Stimulated activated CD4-positive, alpha-beta T cell treated with anti-CD3 and anti-CD28 coated beads, Interleukin-15, amount 100 ng/mL, for 48 hours (primary cell): ENCODE measurements around the gene VAPB.

ENCODE experiments used
- DNase-seq, 2 donors: peaks; one replicate each; pipeline ENCODE4 v3.0.0-alpha.2; 2020; ENCODE audit warnings: low read depth in 2 of 2

Gene VAPB

DNA sequence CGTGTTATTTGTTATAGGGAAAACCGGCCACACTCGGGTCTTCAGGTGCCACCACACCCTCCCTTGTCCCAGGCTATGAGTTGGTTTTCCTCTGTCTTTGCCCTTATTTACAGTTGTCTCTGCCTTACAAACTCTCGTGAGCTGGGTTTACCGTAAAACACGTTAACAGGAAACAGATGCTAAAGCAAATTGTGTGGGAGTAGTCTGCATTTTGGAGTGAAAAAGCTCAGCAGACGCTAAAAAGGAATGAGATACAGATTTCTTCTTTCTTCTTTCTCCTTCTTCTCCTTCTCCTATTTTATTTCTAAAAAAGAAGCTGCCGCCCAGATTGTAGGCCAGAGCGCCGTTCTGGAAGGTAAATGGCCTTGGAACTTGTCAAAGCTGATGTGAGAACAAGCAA is 74.2 kb downstream of the VAPB start:
- no peak for DNase-seq

DNA sequence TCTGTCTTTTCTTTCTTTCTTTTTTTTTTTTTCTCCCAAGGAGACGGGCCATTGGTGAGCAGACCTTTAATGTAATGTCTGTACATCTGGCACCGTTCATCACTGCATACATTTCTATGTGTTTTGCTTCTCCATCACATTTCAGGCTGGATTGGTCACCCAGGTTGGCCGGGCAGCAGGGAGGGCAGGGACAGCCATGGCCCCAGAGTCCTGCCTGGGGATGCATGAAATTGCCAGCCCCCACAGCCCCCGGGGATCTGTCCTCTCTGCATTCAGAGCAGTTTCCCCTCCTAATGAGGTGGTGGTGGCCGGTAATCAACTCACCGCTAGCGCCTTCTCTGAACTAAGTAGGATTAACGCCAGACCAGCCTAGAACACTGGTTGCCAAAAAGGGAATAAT is 75.8 kb downstream of the VAPB start:
- DNase-seq = no peak

DNA sequence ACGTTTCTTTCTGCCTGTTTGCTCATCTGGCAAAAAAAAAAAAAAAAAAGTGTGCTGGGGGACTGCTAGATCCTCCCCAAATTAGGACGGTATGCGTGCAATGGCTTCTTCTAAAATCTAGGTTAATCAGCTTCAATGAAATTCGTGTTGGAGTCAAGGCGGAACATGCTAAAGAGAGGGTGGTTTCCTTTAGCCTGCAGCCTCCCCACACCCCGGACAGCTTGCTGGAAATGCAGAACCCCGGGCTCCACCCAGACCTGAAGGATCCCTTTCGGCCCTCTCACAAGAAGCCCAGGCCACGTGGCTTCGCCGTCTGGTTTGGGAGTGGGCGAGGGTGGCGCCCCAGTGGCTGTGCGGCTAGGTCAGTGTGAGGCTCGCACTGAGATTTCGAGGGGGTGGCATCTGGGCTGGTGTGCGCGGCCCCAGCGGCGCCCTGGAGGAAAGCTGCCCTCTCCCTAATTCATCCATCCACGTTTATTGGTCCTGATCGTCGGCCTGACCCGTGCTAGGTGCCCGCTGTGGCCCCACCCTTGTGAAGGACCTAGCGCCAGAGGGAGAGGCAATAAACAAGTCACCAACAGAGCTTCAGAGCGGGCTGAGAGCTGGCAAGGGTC is 77.2 kb downstream of the VAPB start:
- no peak for DNase-seq

DNA sequence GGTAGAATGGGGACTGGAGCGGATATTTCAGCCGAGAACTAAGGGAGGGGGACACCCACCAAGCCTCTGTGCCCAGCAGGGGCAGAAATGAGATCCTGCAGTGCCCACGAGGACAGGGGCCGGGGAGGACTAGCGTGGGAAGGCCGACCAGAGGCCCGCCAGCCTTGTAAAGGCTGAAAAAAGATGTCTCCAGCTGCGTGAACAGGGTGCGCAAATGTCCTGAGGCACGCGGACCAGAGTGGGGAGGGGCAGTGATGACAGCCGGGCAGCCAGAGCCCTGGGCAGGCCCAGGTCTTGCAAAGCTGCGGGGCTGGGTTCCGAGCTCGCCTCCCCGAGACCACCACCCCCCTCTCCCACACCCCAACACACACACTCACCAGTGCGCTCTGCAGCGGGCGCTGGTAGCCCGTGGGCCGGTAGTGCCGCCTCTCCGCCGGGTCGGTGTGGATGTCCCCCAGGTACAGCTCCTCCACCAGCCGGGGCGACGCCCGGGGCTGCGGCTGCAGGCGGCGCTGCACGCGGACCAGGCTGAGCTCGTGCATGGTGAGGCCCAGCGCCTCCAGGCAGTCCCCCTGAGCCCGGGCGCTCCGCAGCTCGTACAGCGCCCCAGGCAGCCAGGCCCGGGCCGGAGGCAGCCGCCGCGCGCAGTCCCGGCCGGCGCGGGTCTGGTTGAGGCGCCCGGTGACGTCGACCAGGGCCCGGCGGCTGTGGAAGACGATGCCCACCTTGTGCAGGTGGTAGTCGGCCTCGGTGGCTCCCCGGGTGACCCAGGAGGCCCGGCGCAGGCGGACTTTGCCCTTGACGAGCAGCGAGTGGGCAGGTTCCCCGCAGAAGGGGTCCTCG is 77.9 kb downstream of the VAPB start:
- DNase-seq = no peak

DNA sequence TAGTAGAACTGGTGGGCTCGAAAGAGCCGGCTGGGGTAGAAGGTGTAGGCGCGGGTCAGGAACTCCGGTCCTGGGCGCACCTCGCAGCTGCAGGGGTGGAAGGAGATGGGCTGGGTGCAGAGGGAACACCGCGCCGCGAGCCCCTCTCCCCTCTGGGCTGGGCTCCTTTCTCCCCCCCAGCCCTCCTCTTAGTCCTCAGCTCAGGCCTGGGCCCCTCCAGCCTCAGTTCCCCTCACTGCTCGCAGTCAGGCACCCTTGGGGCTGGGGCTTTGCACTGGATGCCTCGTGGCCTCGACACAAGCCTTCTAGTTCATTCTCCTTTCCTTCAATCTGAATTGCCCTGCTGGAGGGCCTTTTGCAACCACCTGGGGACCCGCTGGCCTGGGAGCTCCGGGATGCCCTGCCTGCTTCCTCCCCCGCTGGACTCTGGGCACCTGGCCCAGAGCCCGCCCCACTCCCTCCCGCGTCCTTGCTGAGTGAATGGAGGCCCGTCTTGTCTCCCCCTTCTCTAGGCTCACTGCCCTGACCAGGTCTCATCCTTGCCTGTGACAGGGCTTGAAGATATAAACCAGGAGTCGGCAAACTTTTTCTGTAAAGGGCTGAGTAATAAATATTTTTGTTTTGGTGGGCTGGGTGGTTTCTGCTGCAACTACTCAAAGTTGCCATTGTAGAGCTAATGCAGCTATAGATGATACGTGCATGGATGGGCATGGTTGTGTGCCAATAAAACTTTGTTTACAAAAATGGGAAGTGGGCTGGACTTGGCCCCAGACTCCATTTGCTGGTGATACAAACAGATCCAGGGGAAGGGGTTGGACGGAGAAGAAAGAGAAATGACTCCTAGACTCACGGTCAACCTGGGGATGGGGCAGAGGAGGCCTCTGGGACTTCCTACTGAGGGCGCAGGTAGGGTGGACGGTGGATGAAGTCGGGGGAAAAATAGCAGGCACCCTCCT is 78.8 kb downstream of the VAPB start:
- no peak for DNase-seq

GRCh38 chr20:58469616-58470015 is 80.6 kb downstream of the VAPB start:
- no peak for DNase-seq

GRCh38 chr20:58470336-58471192 is 81.5 kb downstream of the VAPB start:
- no peak for DNase-seq

- DNase-seq = no peak
Observed at GRCh38 chr20:58471193-58472164, 82.5 kb downstream of the VAPB start.

DNA sequence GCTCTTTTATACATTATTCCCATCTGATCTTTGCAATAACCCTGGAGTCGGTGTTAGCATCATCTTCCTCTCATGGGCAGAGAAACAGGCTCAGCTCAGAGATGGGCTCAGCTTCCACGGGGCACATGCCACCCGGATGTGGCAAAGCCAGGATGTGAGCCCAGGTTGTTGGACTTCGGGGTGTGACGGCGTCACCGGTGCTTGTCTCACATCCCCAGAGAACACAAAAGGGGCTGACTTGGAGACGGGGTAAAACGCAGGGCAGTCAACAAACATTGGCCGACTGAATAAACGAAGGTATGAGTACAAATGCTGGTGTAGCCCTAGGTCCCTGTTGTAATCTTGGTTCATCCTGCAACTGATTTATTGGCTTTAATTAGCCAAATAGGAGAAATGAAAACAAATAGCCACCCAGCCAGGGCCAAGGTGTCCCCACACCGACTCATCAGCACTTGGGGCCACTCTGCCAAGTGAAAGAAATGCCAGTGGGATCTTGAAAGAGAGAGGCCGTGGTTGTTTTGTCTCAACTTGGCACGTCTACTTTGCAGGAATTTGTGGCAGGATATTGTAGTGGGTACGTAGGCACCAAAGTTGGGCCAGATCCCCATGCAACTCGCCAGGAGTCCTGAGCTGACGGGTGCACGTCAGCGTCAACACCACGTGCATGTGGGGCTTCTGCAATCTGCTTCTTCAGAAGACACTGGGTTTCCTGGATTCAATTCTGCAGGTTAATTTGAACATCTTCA is 83.4 kb downstream of the VAPB start:
- no peak for DNase-seq

DNA sequence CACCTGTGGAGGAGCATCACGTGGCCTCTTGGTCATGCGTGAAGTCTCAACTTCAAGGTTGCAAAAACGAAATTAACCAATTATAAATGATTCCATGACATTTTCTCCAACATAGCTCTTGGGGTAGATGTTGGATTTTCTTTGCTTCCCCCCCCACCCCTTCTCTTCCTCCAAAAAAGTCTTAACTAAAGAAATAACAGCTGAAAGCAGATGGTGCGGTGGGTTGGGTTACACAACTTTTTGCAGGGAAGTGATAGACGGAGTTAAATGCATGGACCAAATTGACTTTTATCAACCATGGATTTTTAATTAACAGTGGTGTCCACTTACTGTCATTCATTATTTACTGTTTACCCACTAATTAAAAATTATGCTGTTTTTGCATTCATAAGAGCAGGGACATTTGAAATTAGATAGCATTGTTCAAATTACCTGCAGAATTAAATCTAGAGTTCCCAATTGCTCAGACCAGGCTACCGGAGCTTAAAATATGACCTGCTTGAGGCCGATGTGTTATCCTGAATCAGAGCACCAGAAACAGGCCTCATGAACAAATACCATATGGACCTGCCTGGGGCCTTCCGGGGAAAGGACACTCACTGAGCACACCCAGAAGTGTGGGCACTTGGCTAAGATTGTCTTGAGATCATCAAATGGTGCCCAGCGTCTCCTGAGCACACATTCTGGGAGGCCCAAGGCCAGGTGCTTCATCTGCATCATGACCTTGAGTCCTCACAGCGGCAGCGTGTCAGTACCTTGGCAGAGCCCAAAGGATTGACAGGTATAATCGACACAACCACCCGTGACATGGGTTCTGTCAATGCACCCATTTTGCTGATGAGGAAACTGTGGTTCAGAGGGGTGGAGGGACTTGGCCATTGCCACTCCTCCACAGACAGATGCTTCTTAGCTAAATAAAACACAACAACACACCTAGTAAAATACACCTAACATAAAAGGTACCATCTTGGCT is 84.7 kb downstream of the VAPB start:
- no peak for DNase-seq

- no peak for DNase-seq
Observed at GRCh38 chr20:58475466-58475865, 86.4 kb downstream of the VAPB start.

DNA sequence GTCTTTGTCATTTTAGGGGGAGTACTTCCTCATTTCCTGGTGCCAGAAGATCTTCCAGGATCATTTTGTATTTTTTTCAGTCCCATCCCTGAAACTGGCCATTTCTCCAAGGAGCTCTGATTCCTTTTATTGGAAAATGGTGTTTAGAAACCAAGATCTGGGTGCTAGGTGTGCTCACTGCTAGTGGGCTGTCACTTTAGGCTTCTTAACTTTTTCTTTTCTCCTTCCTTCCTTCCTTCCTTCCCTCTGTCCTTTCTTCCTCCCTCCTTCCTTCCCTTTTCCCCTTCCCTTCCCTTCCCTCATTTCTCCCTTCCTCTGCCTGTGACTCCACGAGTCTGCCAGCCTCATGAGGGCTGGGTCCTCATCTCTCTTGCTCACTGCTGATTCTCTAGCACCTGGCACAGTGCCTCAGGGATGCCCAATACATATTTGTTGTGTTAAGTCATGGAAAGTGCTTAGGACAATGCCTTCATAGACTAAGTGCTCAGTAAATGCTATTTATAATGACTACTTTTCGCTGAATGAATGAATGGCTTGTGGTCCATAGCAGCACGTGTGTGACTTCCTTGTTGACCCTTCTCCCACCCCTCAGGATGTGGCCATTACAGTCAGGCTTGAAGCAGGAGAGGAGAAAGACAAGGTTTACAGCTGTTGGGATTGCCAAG is 89.2 kb downstream of the VAPB start:
- DNase-seq = no peak

DNA sequence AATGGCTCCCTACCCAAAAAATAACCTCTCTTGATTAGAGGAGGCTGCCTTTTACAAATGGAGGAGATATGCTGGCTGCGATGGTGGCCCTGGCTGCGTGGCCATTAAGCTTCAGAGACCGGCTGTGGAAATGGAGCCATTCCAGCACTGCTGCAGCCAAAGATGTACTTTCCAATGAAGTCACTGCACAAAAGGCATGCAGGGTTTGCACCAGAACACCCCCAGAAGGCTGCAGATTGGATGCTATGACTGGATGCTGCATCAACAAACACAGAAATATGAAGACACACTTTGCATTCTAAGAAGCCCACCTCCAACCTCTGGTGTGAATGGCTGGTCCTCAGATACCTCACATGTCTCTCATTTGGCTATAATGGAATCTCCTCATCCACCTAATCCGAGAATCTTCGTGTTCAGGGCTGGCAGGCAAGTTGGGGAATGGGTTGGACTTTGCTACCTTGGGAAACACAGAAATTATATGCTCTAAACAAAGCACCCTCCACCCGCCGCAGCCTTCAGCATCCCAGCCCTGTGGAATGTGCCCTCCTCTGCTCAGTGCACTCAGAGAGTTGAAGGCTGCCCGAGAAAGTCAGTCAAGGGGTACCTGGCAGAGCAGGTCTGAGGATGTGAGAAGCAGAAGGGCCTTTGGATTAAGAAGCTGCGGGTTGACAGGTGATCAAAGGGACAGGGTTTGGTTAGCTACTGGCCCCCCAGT is 90.9 kb downstream of the VAPB start:
- DNase-seq = no peak

- no peak for DNase-seq
Observed at GRCh38 chr20:58480551-58481336, 91.7 kb downstream of the VAPB start.

- peak; percentile 33 to 59 for DNase-seq
Observed at GRCh38 chr20:58481481-58482021, 92.5 kb downstream of the VAPB start.

DNA sequence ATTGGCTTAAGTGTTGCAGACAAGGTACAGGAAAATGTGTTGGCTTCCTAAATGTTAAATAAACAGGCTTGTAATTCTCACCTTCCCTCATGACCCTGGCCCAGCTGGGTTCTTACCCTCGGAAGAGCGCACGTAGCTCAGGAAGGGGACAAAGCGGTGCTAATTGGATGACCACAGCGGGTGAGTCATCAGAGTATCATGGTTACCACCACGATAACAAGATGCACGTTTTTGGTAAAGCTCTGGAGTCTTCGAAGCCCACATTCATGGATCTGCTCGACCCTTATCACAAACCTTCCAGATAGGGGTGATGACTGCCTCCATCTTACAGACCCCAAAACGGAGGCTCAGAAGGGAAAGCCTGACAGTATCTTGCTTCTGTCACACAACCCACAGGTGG is 93.4 kb downstream of the VAPB start:
- DNase-seq = no peak
